GM12891 (cell line): ENCODE measurements around the gene MAGI1.

ENCODE experiments used
- PAX5 ChIP-seq: IDR thresholded peaks from 2 replicates; pipeline ENCODE4 v1.6.1; 2011; ENCODE audit warnings: low read length, moderate library complexity, mild to moderate bottlenecking; ENCODE audit not compliant: insufficient read depth, severe bottlenecking
- POLR2A ChIP-seq: IDR thresholded peaks from 2 replicates; pipeline ENCODE4 v1.6.1; 2011; ENCODE audit warnings: low read depth, low read length, control low read depth
- POLR2AphosphoS5 ChIP-seq: IDR thresholded peaks from 2 replicates; pipeline ENCODE4 v1.6.1; 2011; ENCODE audit warnings: low read depth, low read length, control low read depth
- POU2F2 ChIP-seq: IDR thresholded peaks from 2 replicates; pipeline ENCODE4 v1.6.1; 2011; ENCODE audit warnings: low read depth, mild to moderate bottlenecking, control low read depth, low read length, moderate library complexity
- SPI1 ChIP-seq: IDR thresholded peaks from 2 replicates; pipeline ENCODE4 v1.6.1; 2011; ENCODE audit warnings: low read depth, low read length, control low read depth
- TAF1 ChIP-seq: IDR thresholded peaks from 2 replicates; pipeline ENCODE4 v1.6.1; 2011; ENCODE audit warnings: low read depth, low read length, control low read depth

GRCh38 chr3:65604863-65605526 is 433.7 kb downstream of the MAGI1 start:
- no peak for TF ChIP-seq POLR2A
- TF ChIP-seq POLR2AphosphoS5: no peak
- no peak for TF ChIP-seq TAF1
- no peak for TF ChIP-seq SPI1
- TF ChIP-seq POU2F2: no peak
- no peak for TF ChIP-seq PAX5
